Glomerular endothelial cell (primary cell): ENCODE data around the gene FAM114A1. TPM values are rescaled to one million over a fixed set of nuclear protein-coding genes. Genes with fewer than 3 reads are reported as not detected.

ENCODE experiments used
- DNase-seq: peaks from one replicate; pipeline ENCODE4 v3.0.0-alpha.2; 2011; ENCODE audit warnings: low read depth, low spot score; ENCODE audit errors: extremely low read depth
- total RNA-seq: library from RNA; depleted of rRNA; stranded (reverse); fragments of >200 nt; gene quantifications from 2 replicates; pipeline ENCODE4 v1.2.3, GENCODE V29; 2015

Gene FAM114A1
- total RNA-seq, 1 donor from 2014 or later, result 174 TPM

DNA sequence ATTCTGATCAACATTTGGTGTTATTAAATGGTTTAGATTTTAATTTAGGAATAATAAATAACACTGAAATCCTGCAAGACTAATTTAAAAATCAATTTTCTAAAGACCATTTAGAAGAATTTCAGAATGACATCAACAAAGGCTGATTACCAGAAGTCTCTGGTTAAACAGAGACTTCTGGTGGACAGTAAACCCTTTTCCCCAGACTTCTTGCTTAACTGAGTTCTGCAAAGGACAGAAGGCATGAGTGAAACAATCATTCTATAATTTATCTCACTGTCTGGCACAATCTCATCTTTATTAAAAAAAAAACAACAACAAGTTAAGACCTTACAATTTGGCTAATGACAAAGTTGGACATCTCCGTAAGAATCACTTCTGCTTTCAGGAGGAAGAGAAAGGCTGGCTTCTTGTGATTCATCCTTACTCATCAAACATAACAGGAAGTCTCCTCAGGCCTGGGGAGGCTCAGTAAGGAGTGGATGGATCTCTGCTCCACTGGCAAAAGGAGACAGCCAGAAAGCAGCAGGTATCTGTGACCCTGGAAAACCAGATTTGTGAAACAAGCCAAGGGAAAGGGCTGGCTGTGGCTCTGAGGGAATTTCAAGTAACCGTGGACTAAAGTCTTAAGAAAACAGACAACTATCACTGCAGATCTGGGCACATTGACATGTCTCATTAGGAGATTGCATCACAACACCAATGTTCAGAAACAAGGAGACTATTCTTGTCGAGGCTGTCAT, 10.1 kb upstream of the FAM114A1 start:
- DNase-seq, result no peak

DNA sequence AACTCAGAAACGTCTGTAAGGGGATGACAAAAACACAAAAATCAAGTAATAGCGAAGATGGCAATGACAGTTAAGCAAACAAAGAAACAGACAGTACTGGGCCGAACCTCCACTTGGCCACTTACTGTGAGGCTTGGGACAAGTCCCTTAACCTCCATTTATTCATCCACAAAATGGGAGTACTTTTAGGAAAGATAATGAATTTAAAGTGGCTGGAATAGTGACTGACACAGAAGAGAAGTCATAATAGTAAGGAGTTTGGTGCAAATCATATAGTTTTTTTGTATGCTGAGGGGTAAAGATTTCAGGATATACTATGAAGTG, 9.5 kb upstream of the FAM114A1 start:
- no peak for DNase-seq

GRCh38 chr4:38859501-38859900, 8.1 kb upstream of the FAM114A1 start:
- no peak for DNase-seq

DNA sequence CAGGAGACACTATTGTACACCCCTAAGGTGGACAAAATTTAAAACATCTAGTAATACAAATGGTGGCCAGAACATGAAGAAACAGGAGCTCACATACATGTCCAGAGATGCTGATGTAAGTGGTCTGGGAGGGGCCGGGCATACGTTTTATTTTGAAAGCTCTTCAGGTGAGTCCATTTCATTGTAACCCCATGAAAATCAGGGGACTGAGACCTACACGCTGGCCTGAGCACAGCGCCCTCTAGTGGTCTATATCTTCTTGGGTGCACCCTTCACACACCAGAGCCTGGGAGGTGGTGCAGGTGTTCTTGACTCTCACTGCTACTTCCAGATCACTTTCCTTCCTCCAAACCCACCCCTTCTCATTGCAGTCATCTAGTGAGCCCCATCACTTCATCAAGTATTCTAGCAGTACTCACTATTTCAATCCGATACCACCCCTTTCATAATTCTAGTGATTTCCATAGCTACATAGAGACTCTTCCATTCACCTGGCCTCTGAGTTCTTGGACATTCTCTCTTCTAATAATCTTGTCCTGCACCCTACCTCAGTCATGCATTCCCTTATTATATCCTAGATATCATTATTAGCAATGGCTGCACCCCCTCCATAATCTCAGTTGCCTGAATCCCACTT, 6.7 kb upstream of the FAM114A1 start:
- no peak for DNase-seq

DNA sequence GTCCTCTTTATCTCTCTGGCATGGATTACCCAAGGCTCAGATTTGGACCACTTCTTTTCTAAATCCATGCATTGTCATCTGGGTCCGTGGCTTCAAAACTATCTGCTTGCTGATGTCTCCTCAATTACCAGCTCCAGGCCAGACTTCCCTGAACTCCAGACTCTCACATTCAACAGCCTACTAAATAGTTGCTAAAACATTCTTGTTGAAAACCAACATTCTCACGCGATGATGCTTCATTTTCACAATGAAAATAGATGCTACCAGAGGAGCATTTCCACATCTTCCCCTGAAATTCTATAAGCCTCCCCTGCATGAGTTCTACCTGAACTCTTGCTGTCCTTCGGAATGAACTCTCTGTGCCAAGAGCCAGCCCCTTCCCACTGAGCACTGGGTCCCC, 5.8 kb upstream of the FAM114A1 start:
- no peak for DNase-seq

DNA sequence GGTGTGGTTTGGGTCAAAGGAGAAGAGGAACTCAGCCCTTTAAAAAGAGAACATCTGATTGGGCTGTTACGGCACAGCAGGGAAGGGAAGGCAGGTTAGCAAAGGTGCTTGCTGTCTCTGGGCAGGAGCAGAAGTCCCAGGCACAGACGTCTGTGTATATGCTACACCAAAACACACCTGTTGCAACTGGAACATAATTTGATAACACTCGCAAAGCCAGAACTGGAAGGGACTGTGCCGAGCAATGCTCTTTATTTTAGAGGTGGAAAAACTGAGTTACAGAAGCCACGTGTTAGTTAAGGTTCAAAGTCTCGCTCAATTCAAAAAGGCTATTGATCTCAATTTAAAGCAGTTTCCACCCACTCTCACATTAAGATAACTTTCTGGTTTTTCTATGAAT, 2.2 kb upstream of the FAM114A1 start:
- no peak for DNase-seq

- no peak for DNase-seq
These were observed 581 bp upstream of the FAM114A1 start for GRCh38 chr4:38866973-38867477.

DNA sequence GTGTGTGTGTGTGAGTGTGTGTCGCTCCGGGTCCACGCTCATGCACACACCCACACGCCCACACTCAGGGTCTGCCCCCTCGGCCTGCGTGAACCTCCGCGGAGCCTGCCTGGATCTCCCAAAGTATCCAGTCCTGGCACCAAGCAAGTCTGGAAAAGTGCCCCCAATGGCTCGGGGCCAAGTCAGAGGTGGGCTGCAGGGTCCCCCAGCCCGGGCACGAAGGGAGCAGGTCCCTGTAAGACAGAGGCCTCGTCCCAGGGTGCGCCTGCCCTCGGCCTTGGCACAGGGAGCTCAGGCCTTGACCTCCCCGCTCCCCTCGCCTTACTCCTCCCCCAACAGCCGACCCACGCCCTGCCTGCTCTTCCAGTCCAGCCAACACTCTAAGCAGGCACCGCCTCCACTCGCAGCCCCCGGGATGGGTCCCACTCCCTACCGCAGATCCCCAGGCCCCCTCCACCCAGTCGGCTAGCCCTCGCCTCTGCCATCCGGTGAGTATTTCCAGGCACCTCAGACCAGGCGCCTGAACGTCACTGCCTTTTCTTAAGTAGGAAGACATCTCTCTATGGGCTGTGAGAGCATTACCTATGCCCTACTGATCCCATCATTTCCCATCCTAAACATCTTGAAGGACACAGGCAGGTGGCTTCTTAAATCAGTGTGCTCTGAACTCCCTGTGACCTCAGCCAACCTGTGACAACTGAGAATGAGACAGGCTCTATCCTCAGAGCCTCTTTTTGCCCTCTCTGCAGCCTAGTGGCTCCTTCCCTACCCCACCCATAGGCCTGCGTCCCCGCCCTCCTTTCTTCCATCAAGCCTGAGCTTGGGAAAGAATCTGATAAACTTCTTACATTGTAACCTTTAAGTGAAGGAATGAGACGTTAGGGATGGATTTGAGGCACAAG, 704 bp downstream of the FAM114A1 start:
- no peak for DNase-seq

DNA sequence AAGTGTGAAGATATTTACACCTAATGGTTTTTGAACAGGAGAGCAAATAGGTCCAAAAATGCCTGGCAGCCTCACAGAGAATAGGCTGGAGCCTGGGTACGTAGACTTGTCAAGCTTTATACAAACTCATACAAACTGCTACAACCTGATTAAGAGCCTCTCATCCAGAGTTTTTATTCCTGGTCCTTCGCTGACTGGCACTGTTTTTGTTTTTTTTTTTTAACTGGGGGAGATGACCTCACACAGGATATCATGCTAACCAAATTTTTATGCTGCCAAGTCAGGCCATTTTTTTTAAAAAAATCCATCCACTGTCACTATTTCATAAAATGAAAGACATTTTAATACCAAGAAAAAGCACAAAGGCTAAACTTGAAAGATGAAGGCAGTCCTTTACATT, 1.9 kb downstream of the FAM114A1 start:
- no peak for DNase-seq

- no peak for DNase-seq
These were observed 2.6 kb downstream of the FAM114A1 start for GRCh38 chr4:38870098-38870808.

DNA sequence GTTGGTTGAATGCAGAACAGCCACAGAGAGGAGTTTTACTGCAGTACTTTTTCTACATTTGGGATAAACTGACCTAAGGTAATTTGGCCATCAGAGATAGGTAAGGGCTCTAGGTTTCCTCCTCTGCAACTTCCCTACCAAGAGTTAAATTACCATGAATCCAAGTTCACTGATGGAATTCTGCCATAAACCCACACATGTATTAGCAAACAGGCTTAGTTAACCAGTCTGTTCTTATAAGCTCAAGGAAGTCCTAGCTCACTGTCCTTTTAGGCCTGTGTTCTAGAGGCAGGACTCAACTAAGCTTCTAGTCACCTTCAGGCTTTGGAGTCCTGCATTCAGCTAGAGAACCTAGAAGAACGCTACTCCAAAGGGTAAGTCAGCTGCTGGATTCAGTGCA, 4.0 kb downstream of the FAM114A1 start:
- no peak for DNase-seq

GRCh38 chr4:38872620-38873019, 5.0 kb downstream of the FAM114A1 start:
- DNase-seq, result no peak

- no peak for DNase-seq
These were observed 5.8 kb downstream of the FAM114A1 start for GRCh38 chr4:38873290-38873944.

DNA sequence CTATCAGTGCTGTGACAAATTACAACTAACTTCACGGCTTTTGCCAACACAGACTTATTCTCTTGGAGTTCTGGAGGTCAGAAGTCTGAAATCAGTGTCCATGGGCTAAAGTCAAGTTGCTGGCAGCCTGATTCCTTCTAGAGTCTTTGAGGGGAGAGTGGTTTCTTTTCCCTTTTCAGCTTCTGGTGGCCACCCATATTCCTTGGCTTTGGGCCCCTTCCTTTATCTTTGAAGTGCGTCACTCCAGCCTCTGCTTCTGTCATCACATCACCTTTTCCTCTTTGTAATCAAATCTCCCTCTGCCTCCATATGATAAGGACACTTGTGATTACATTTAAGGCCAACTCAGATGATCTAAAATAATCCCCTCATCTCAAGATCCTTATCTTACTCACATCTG, 9.0 kb downstream of the FAM114A1 start:
- DNase-seq, result no peak

- no peak for DNase-seq
These were observed 16.6 kb downstream of the FAM114A1 start for GRCh38 chr4:38884254-38884653.

DNA sequence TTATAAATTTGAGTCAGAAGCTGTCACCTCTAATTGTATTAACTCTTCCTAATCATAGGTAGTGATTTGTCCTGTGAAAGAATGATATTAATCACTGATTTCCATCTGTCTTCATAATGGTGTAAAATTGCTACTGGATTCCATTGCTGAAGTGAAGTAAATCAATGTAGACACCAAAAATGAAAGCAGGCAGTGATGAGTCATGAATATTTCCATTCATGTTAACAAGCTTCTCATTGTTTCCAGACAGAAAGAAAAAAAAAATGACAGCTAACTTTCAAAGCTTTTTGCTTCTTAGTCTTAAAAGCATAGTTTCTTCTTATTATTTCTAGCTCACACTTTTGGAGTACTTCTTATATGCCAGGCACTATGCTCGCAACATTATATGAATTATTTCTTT, 21.5 kb downstream of the FAM114A1 start:
- DNase-seq, result no peak

DNA sequence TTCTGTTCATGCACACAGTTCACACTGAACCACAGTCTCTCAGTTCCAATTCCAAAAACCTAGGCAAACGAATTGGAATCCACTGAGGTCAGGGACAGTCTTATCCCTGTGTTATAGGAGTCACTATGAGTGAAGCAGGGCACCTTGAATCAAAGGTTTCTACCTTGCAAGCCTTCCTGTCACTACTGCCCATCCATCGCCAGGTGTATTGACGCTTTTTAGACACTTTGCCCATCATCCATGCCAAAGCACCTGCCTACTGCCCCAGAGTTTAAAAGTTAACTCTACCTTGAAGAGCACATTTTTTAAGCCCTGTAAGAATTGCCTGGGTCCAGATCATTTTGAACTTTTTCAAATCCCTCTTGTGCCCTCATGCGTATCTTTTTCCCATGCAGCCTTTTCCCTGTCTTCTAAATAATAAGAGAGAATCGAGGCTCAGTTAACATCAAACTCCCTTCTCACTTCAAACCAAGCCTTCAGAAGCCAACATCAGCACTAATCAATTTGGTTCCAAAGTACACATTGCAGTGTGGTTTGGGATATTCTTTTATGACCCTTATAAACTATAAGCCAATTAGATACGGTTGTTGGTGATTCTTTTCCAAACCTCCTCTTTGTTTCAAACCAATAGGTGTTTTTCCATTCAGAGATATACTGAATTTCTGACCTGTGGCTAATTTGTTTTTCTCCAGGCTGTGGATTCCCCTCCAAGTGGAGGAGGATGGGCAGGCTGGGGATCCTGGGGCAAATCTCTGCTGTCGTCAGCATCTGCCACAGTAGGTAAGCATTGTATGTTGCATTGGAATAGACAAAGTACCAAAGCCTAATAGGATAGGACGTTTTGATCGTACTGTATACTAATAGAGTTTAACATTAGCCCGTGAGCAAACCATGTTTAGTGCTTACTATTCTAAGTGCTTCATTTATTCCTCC, 23.7 kb downstream of the FAM114A1 start:
- DNase-seq, result no peak

DNA sequence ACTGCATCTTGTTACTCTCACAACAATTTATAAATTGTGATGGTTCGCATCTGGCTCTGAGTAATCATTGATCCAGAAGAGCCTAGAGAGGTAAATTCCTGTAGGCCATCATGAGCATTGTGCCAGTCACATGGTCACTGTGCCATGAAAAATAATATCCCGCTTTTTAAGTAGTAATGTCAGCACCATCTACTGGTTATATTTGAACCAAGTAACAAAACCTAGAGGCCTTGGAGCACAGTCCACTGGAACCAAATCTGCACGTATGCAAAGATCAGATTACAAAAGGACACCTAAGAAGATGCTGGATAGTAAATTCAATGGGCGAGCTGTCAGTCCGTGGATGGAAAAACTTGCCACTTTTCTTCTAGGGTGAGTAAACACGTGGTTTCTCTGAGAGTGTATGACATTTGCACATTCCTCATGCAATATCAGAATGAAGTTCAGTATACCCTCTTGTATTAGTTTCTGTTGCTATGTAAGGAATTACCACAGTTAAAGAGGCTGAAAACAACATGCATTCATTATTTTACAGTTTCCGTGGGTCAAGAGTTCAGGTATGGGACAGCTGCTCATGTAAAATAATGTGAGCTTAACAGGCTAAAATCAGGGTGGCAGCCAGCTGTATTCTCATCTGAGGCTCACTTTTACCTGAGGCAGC, 26.8 kb downstream of the FAM114A1 start:
- DNase-seq, result no peak

- no peak for DNase-seq
These were observed 29.3 kb downstream of the FAM114A1 start for GRCh38 chr4:38896940-38897339.
